Fibroblast of peridontal ligament (primary cell): Measurements from ENCODE around the gene ESR2.
"Not testable (repeated sequence)": the region's sequence is repeated elsewhere in the genome, so short reads cannot be mapped to it uniquely, and the experiment has no call there.

ENCODE experiments used
- DNase-seq: peaks from one replicate; pipeline ENCODE4 v3.0.0-alpha.2; 2010; ENCODE audit errors: extremely low read depth

The ESR2 gene

DNA sequence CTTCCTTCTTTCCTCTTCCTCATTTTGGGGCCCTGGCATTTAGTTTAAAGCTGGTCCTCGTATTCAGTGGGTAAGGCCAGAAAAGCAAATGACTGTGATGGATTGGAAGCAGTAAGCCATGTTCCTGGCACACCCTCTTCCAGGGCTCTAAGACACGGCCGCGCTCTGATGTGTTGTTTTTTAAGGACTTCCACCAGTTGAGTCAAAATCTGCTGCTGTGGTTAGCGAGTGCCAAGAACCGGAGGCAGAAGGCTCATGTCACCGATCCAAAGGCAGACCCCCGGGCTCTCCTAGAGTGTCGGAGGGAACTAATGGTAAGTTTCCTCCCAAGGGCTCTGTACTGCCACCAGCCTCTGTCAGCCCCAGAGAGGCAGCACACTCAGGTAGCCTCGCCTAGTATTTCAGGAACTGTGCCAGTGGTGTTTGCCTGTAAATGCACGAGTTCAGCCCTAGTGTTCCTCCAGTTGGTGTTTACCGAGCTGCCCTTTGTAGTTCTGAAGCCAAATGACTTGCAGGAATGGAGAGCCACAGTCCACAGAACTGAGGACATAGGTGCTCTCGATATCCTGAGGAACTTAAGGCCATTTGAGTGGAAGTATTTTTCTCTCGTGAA is 72.7 kb downstream of the ESR2 start:
- no peak for DNase-seq

DNA sequence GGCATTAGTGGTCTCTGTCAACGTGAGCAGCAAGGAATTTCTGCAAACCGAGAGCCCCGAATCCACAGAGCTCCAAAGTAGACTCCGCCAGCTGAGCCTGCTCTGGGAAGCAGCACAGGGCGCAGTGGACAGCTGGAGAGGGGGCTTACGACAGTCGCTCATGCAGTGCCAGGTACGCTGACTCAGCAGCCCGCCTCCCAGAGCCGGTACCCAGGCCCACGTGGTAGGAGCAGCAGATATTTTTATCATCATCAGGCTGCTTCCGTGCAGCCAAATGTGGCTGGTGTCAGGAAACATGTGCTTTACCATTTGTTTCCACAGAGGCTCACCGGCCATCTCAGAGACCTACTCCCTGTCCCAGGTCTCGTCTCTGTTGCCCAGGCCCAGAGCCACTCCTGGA is 73.7 kb downstream of the ESR2 start:
- DNase-seq, result no peak

DNA sequence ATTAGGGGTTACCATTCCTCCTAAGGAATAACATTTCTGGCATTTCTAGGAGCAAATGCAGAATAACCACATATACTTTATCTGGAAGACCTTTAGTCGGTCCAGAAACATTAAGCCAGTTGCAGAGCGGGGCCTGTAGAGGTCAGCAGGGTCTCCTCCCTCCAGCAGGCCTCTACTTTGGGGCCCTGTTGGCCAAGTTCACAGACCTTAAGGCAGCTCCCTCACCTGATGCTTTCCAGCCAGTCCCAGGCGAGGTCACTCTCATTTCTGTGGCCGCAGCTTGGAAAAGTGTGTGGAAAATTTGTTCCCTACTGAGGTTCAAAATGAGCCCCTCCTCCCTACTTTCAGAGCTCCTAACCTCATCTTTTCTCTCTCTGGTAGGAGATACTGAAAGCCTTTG is 74.1 kb downstream of the ESR2 start:
- no peak for DNase-seq

GRCh38 chr14:64218344-64219240 is 75.6 kb downstream of the ESR2 start:
- DNase-seq, result no peak

DNA sequence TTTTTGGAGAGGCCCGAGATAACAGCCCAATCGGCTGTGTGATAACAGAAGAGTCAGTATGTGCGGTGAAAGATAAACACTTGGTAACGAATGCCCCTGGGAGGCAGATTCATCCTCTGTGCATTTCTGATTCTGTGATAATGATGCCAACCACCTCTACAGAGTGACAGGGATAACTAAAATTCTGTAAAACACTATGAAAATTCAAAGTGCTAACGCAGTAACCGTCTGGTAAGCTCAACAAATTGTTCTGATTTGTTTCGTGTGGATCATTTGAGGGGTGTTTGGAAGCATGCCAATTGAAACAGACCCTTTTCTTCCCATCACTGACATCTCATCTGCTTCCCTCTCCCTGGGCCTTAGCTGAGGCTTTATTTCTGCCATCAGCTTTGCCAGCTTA is 76.3 kb downstream of the ESR2 start:
- no peak for DNase-seq

DNA sequence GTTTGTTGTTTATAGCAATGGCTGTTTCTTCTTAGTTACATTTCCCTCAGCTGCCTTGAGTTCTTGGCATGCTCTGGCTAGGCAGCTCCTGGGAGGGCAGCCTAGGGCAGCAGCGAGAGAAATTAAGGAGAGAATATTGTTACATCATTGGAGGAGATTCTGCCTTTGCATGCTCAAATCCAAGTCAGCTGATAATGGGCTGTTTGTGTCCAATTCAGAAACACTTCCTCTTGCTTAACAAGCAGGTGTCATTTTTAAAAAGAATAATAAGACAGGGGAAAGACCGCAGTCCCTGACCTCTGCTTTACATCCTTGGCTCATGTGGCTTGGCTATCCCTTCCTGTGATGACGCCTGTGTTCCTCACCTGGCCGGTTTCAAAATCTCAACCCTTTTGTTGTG is 76.9 kb downstream of the ESR2 start:
- DNase-seq, result no peak

DNA sequence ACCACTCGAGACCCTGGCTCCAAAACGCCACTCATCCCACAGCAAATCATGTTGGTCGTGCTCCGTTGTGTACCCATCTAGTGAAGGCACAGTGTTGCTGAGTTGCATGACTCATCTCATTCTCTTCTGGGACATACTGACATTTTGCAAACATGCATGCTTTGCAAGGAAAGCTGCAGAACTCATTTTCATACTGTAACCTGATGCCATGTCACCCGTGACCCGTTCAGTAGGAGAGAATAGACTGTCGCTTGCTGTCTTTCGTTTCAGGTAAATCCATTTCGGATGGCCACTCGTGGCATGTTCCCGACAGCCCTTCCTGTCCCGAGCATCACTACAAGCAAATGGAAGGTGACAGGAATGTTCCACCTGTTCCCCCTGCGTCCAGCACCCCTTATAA is 78.2 kb downstream of the ESR2 start:
- DNase-seq, result no peak

- no peak for DNase-seq
These were observed 78.9 kb downstream of the ESR2 start for GRCh38 chr14:64215274-64215673.

DNA sequence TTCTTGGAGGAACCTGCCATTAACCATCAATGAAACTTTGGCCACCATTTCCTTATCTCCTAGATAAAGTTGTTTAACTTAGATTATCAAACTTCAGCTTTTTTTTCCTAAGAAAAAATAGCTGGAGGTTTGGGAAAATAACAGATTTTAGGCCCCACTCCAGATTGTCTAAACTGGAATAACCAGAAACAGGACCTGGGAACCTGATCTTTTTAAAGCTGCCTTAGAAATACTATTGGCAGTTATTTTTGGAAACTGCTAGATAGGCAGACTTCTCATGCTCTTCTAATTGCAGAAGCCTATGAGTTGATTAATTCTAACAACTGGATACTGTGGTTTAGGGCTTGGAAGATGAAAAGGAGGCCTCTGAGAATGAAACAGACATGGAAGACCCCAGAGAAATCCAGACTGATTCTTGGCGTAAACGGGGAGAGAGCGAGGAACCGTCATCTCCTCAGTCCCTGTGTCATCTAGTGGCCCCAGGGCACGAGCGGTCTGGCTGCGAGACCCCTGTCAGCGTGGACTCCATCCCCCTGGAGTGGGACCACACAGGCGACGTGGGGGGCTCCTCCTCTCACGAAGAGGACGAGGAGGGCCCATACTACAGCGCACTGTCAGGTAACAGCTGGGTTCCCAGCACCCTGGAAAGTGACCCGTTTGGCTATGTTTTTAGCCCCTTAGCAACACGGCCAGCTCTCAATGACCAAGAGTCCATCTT is 80.2 kb downstream of the ESR2 start:
- DNase-seq, result no peak

GRCh38 chr14:64213086-64213485 is 81.1 kb downstream of the ESR2 start:
- DNase-seq, result no peak

GRCh38 chr14:64212666-64213065 is 81.5 kb downstream of the ESR2 start:
- DNase-seq, result no peak

DNA sequence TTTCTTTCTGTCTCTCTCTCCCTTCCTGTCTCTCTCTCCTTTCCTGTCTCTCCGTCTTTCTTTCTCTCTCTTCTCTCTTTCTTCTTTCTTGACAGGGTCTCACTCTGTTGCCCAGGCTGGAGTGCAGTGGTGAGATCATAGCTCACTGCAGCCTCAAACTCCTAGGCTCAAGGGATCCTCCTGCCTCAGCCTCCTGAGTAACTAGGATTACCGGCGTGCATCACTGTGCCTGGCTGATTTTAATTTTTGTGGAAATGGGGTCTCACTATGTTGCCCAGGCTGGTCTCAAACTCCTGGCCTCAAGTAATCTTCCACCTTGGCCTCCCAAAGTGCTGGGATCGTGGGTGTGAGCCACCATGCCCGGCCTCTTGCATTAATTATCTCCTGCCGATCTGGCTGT is 83.3 kb downstream of the ESR2 start:
- DNase-seq, result not testable (repeated sequence)

DNA sequence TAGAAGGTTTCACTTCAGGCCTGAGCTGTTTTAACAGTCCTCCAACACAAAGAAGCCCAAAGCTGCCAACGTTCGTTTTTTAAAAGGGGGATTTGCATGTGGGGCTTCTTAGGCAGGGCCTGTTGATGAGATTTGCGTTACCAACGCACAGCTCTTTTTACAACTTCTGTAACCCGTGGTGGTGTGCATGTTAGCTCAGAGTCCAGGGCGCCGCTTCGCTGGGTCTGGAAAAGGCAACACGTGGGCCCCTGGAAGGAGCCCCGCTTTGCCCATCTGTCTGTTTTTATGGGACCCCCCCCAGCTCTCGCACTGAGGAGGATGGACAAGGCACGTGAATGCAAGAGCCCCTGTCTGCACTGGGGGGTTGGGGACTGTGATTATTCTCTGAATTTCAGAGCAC is 84.0 kb downstream of the ESR2 start:
- no peak for DNase-seq

GRCh38 chr14:64209444-64210131 is 84.6 kb downstream of the ESR2 start:
- DNase-seq, result peak; percentile 24

GRCh38 chr14:64208981-64209380 is 85.2 kb downstream of the ESR2 start:
- no peak for DNase-seq

GRCh38 chr14:64208261-64208660 is 85.9 kb downstream of the ESR2 start:
- DNase-seq, result no peak

DNA sequence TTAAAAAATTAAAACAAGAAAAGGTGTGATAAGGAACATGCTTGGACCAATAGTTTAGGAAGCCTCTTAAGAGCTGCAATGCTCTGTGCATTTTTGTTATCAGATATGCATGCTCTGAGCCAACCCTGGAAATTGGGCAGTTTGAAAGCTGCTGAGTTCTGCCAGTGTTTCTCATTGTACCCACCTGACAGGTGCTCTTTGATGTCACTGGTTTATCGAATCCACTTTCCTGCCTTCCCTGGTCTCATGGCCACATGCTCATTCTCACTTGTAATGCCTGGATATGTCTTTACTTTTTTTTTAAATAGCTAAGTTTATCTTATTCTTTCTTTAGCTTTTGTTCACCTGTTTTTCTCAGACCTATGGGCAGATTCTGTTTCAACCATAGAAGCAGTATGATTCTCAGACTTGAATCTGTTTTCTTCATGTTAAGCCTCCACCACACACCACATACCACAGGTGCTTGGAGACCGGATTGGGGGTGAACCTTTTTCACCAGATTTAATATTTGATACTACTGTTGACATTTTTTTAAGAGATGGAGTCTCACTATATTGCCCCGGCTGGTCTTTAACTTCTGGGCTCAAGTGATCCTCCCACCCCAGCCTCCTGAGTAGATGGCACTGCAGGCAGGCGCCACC is 90.7 kb downstream of the ESR2 start:
- DNase-seq, result no peak

GRCh38 chr14:64202716-64203115 is 91.5 kb downstream of the ESR2 start:
- no peak for DNase-seq

DNA sequence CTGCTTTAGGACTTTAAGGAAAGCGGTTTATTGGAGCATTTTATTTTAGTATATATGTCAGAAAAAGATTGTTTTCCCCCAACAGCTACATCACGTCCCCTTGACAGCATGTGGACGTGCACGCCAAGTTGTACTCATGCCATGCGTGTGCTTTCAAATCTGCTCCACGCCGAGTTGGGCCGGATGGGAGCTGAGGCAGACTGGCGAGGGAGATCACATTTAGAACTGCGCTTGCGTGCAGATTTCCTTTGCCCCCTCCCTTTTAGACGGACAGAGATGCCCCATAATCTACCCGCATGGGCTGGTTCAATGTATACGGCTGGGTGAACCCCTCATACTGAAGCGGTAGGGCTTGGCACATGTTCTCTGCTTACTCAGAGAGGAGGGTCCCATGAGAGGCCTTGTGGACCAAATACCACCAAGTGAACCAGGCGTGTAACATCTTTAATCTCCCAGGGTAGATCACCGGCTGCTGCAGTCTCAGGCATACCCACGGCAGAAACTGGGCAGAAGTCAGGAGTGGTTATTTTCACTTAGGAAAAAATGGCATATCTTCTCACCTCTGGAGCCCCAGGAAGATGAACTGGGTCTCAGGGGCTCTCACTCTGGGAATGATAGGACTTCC is 92.1 kb downstream of the ESR2 start:
- no peak for DNase-seq

GRCh38 chr14:64201296-64201695 is 92.9 kb downstream of the ESR2 start:
- no peak for DNase-seq

DNA sequence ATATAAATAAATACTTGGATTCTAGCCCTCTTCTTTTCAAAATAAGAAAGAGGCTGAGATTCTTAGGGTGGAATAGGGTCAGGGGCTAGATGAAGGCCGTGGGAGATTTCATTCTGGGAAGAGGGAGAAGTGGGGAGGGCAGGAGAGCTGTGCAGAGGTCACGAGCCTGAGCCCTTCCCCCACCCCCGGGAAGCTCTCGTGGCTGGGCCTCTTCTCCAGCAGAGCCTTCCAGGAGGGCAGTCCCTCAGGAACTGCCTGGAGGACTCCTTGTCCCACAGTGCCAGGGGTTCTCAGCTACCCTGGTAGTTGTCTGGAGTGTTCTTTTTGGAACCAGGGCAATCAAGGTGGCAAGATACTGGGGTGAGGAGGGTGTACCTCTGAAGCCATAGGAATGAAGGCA is 94.0 kb downstream of the ESR2 start:
- no peak for DNase-seq
